MV-4-11 (cell line): ENCODE results near the gene ITPR3.

Experiments used
- DNase-seq: peaks from one replicate; lab custom pipeline; 2025; lab: John Stamatoyannopoulos, UW

The ITPR3 gene

GRCh38 chr6:33638556-33638955 lies 17.4 kb downstream of the ITPR3 start:
- DNase-seq, result no peak

DNA sequence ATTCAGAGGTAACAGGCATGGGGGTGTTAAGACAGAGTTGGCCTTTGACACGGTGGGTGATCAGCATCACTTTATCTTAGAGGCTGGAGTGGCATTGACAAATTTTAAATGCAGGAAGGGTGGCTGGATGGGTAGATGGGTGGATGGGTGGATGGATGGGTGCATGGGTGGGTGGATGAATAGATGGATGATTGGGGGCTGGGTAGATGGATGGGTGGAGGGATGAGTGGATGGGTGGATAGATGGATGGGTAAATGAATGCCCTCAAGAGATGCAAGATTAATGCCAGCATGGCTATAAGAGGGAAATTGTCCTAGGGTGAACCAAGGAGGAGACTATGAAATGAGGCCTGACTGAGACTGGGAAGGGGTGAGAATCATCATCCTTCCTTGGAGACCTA lies 18.4 kb downstream of the ITPR3 start:
- no peak for DNase-seq

GRCh38 chr6:33640361-33640760 lies 19.2 kb downstream of the ITPR3 start:
- no peak for DNase-seq

DNA sequence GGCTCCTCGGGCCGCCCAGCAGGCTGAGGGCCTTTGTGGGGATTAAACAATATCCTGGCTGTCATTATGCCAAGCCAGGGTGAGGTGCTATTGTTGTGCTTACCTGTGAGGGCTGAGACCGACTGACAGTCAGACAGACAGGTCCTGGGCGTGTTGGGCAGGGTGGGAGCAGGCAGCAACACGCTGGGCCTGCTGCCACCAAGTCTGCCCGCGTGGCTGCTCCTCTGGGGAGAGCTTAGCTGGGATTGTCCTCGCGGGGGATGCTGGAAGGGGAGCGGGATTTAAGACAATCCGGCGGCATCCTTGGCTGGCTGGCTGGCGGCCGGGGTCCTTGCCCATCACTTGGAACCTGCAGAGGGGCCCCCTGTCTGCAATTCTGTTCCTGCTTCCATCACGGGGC lies 20.0 kb downstream of the ITPR3 start:
- no peak for DNase-seq

- DNase-seq, result no peak
These were observed 20.5 kb downstream of the ITPR3 start for GRCh38 chr6:33641602-33642001.

- DNase-seq, result no peak
These were observed 21.8 kb downstream of the ITPR3 start for GRCh38 chr6:33642897-33643296.

DNA sequence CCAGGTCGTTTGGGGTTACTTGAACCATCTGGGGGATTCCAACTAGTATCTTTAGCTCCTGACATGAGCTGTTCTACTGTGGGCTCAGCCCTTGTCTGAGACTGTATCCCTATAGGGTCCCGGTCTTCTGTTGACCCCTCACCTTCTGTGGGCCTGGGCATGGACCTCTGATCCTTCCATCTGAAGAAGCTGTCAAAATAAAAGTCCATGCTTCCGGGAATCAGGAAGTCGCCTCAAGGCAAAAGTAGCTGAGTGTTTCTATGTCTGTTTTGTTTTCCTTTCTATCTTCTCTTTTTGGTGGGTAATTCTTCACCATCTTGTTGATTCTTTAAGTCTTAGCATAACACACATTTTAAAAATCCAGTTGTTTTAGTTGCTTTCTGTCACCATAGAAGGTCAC lies 30.3 kb downstream of the ITPR3 start:
- no peak for DNase-seq

DNA sequence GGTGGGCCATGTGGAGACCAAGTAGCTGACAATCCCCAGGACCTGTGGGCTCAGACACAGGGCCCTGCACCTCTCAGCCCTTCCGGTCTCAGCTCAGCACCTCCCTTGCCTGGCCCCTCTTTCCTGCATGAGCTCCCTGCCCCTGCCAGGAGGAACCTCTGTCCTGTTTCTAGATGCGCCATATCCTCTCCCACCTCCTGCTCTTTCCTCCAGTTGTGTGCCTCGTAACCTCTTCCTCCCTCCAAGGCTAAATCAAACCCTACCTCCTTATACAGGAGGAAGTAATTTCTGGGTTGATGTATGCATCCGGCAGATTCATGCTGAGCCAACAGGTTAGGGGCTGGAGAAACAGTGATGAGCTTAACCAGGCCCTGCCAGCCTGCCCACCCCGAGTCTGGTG lies 30.9 kb downstream of the ITPR3 start:
- no peak for DNase-seq

DNA sequence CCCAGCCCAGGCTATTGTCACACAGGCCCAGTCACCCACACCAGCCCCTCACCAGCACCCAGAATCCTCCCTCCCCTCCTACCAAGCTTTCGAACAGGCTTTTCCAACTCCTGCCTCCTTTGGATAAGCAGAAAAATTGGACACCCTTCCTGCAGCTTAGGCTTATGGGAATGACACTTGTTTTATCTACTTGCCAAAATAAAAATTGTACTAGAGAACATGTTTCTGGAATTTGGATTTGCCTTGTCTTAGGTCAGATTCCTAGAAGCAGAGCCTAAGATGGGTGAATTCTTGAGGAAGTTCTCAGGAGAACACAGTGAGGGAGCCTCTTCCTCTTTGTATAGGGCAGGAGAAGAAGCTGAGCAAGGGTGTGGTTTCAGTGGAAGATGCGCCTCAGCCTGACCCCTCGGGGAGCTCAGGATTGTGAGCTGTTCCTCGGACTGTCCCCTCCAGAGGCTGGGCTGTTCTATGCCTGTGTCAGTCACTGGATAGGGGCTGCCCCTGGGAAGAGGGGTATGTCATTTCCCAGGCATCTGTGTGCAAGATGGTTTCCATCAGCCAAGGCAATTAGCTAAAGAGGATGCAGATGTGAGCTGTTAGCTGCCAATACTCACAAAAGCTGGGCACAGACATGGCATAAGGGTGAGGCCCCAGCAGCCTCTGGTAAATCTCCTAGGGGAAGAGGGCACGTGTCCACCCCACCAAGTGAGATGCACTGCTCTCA lies 33.9 kb downstream of the ITPR3 start:
- peak; percentile 8 for DNase-seq

DNA sequence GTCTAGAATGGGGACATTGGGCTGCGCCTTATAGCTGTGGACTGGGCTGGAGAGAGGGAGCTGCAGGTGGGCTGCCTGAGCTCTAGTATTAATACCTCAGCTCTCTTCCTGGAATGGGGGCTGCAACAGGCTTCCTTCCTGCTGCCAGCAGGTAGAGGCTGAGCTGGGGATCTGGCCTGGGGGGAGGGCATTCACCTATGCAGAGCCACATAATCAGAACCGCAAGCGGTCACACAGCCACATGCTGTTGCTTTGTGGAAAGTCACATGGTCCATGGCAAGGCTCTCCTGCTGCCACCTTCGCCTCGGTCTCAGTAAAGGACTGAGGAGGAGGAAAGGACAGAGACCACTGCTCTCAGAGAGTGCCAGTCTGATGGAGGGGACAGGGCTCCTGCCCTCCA lies 35.7 kb downstream of the ITPR3 start:
- DNase-seq, result no peak

DNA sequence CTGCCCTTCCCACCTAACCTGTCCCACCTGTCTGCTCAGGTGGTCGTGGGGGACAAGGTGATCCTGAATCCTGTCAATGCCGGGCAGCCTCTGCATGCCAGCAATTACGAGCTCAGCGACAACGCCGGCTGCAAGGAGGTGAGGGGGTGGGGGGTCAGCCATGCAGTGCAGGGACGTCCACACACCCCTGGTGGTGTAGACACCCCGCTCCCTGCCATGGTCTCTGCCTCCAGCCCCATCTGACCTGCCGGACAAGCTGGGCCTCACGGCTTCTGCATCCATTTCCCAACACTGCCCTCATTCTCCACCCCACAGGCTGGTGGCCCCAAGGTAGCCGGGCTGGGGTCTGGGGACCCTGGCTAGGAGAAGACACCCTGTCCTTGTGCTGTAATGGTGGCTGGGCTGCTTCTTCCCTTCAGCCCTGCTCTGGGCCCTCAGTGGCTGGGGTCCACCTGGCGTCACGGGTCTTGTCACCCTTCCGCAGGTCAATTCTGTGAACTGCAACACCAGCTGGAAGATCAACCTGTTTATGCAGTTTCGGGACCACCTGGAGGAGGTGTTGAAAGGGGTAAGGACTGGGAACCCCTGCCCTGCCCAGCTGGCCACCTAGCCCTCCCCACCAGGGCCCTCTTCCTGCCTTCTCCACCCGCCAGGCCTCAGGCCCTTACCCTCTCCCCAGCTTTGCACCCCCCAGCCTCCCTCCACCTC lies 38.0 kb downstream of the ITPR3 start:
- no peak for DNase-seq

DNA sequence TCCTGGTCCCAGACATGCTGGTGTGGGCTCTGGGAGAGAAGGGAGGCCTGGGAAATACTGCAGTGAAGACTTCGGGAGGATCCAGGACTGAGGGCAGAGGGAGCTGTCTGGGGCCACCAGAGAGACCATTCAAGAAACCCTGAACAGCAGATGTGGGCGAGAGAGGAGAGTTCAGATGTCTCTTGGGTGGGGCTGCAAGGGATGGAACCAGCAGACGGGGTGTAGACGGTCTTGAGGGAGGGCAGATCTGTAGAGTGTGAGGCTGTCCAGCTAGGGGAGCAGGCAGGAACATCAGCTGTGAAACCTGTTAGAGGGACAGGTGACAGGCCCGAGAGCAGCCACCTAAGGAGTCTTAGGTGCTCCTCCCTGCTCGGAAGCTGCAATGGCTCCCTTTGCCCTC lies 38.9 kb downstream of the ITPR3 start:
- DNase-seq, result no peak

DNA sequence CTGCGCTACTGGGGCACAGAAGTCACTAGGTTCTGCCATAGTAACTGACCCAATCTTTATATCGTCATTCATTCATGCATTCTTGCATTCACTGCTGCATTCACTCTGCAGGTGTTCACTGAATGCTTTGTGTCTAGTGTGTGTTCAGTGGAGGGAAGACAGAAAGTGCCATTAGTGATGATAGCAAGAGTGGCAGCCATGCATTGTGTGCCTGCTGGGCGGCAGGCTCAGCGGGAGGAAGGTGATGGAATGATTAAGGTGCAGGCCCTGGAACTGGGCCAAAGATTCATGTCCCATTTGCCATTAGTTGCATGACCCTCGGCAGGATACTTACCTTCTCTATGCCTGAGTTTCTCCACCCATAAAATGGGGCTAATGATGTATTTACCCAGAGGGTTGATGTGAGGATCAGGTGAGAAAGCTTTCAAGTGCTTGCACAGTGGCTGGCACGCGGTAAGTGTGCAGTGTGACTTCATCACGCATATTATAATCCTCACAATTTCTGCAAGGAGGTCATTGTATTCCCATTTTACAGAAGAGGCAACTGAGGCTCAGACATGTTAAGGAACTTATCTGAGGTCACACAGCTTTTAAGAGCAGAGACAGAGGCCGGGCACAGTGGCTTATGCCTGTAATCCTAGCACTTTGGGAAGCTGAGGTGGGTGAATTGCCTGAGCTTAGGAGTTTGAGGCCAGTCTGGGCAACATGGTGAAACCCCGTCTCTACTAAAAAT lies 40.1 kb downstream of the ITPR3 start:
- no peak for DNase-seq

DNA sequence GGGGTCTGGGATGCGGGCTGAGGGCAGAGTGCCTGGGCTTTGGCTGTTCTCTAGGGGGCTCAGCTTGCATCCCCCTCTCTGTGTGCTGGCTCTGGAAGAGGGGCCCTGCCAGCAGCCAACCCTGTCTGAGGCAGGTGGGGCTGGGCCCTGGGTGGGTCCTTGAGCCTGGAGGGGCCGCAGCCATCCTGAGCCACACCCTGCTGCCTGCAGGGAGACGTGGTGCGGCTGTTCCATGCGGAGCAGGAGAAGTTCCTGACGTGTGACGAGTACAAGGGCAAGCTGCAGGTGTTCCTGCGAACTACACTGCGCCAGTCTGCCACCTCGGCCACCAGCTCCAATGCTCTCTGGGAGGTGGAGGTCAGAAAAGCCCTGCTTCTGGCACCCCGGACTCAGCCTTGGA lies 41.2 kb downstream of the ITPR3 start:
- no peak for DNase-seq

GRCh38 chr6:33663028-33663427 lies 41.9 kb downstream of the ITPR3 start:
- no peak for DNase-seq

GRCh38 chr6:33663727-33664449 lies 42.8 kb downstream of the ITPR3 start:
- no peak for DNase-seq

DNA sequence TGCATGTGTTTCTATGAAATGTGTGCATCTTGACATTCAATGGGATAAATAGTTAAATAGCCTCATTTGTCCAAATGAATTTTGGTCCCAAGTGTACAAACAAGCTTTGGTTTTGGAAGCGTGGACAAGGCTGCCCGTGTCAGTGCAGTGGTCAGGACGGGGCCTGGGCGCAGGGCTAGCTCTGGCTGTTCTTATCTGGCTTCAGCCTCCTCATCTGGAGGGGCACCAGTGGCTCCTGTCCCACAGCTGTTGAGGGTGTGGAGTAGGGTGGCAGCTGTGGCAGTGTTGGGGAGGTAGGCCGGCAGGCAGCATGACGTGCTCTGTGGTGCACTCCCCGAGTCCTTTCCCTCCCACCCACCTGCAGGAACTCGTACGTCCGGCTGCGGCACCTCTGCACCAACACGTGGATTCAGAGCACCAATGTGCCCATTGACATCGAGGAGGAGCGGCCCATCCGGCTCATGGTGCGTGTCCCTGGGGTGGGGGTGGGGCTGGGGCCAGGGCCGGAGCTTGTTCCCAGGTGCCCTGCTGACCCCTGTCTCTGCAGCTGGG lies 43.5 kb downstream of the ITPR3 start:
- DNase-seq, result no peak

GRCh38 chr6:33665957-33666356 lies 44.8 kb downstream of the ITPR3 start:
- peak; percentile 7 for DNase-seq

GRCh38 chr6:33667072-33667471 lies 46.0 kb downstream of the ITPR3 start:
- DNase-seq, result no peak

DNA sequence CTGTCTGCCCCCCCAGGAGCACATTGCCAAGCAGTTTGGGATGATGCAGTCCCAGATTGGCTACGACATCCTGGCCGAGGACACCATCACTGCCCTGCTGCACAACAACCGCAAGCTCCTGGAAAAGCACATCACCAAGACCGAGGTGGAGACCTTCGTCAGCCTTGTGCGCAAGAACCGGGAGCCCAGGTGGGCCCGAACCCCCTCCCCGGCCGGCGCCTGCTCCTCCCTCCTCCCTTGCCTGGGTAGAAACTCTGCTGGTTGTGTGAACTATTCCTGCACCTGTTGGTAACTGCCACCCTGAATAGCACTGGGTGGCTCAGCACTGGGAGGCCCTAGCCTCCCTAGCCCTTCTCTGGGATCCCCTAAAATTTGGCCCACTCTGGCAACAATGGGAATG lies 46.7 kb downstream of the ITPR3 start:
- DNase-seq, result no peak

DNA sequence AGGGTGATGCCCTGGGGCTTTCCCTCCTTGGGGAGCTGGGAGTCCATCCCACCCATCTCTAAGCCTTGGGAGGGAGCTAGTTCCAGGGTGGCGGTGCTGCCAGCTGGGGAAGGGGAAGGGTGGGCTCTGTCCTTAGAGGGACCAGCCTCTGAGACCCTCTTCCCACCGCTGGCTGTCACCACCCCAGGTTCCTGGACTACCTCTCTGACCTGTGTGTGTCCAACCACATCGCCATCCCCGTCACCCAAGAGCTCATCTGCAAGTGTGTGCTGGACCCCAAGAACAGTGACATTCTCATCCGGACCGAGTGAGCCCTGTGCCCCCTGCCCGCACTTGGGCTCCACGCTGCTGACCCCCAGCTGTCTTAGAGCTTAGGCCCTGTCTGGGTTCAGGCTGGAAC lies 47.2 kb downstream of the ITPR3 start:
- no peak for DNase-seq

- no peak for DNase-seq
These were observed 47.8 kb downstream of the ITPR3 start for GRCh38 chr6:33668914-33669313.
